Cardiac muscle cell (in vitro differentiated cells and primary cell): ENCODE data around the gene NTN4. TPM values are rescaled to one million over a fixed set of nuclear protein-coding genes. Genes with fewer than 3 reads are reported as not detected.
"Not testable (repeated sequence)": the region's sequence is repeated elsewhere in the genome, so short reads cannot be mapped to it uniquely, and the experiment has no call there.

Experiments used
- DNase-seq, 2 donors: peaks; one replicate each; pipeline versions ENCODE4 v3.0.0 to v3.0.0-alpha.2; 2010 to 2017; ENCODE audit warnings: low read depth in 1 of 2, low spot score in 1 of 2
- H3K27ac ChIP-seq: fragments of 200-600 bp; sonication (generic); 2 replicates; pipeline ENCODE4 v1.5.1; 2016
- H3K27me3 ChIP-seq: fragments of 200-600 bp; sonication (generic); 2 replicates; pipeline ENCODE4 v1.6.0; 2016; ENCODE audit warnings: control low read depth
- H3K36me3 ChIP-seq: fragments of 200-600 bp; sonication (generic); 2 replicates; pipeline ENCODE4 v1.5.1; 2016; ENCODE audit warnings: control low read depth
- H3K4me1 ChIP-seq: fragments of 200-600 bp; sonication (generic); 2 replicates; pipeline ENCODE4 v1.8.1; 2017; ENCODE audit warnings: low read depth, mild to moderate bottlenecking, mixed run types
- H3K4me3 ChIP-seq: fragments of 200-600 bp; sonication (generic); 2 replicates; pipeline ENCODE4 v1.5.1; 2016; ENCODE audit warnings: mild to moderate bottlenecking
- H3K9me3 ChIP-seq: fragments of 200-600 bp; sonication (generic); 2 replicates; pipeline ENCODE4 v1.5.1; 2017; ENCODE audit warnings: low read depth, mild to moderate bottlenecking, control low read depth
- CTCF ChIP-seq: IDR thresholded peaks from 2 replicates; pipeline ENCODE4 v1.5.1; 2012; ENCODE audit warnings: low read depth, mild to moderate bottlenecking, low read length
- polyA plus RNA-seq: library from polyadenylated mRNA; unstranded; fragments of >200 nt; fragmentation: Nextera tagmentation; extraction: Ambion mirVana; gene quantifications from 2 replicates; pipeline ENCODE4 v1.2.1, GENCODE V29; 2016
- total RNA-seq: library from RNA; depleted of rRNA; stranded (reverse); fragments of >200 nt; gene quantifications from 2 replicates; pipeline ENCODE4 v1.2.3, GENCODE V29; 2016

The NTN4 gene
- total and polyA plus RNA-seq, 2 experiments from 2014 or later: 0.86 to 1.4 TPM

- no peaks in the 10 kb centered on the region for H3K9me3 ChIP-seq
- H3K4me3 ChIP-seq: no peak overlapping the region
- DNase-seq: no peak
- no peak for TF ChIP-seq CTCF
- H3K27ac ChIP-seq: no peak overlapping the region
- H3K4me1 ChIP-seq: no peaks in the 10 kb centered on the region
- peaks cover 16% of the 10 kb centered on the region for H3K27me3 ChIP-seq
- H3K36me3 ChIP-seq: no peaks in the 10 kb centered on the region
Observed at GRCh38 chr12:95622879-95623278, 167.7 kb downstream of the NTN4 start.

- TF ChIP-seq CTCF: no peak
- Histone ChIP-seq H3K27ac (no peak overlapping the region), H3K4me1 (no peaks in the 10 kb centered on the region), H3K27me3 (peaks cover 16% of the 10 kb centered on the region), H3K4me3 (no peak overlapping the region), H3K9me3 (no peaks in the 10 kb centered on the region), H3K36me3 (no peaks in the 10 kb centered on the region)
- no peak for DNase-seq
Observed at GRCh38 chr12:95621725-95622124, 168.8 kb downstream of the NTN4 start.

GRCh38 chr12:95620171-95620570, 170.4 kb downstream of the NTN4 start:
- H3K27me3 ChIP-seq: peaks cover 16% of the 10 kb centered on the region
- TF ChIP-seq CTCF: no peak
- DNase-seq: no peak
- H3K4me1 ChIP-seq: no peaks in the 10 kb centered on the region
- no peak overlapping the region for H3K4me3 ChIP-seq
- no peaks in the 10 kb centered on the region for H3K9me3 ChIP-seq
- H3K27ac ChIP-seq: no peak overlapping the region
- H3K36me3 ChIP-seq: no peaks in the 10 kb centered on the region

- not testable (repeated sequence) for H3K4me3 ChIP-seq, DNase-seq, H3K27me3 ChIP-seq, H3K27ac ChIP-seq, H3K4me1 ChIP-seq, H3K9me3 ChIP-seq, H3K36me3 ChIP-seq
Observed at GRCh38 chr12:95616470-95616869, 174.1 kb downstream of the NTN4 start.

GRCh38 chr12:95615749-95616148, 174.8 kb downstream of the NTN4 start:
- Histone ChIP-seq H3K27me3 (peaks cover 4% of the 10 kb centered on the region), H3K4me3 (no peak overlapping the region), H3K27ac (no peak overlapping the region), H3K9me3 (no peaks in the 10 kb centered on the region), H3K4me1 (no peaks in the 10 kb centered on the region), H3K36me3 (no peaks in the 10 kb centered on the region)
- no peak for DNase-seq
- no peak for TF ChIP-seq CTCF

GRCh38 chr12:95614390-95614982, 176.1 kb downstream of the NTN4 start:
- Histone ChIP-seq H3K27ac (no peak overlapping the region), H3K27me3 (no peaks in the 10 kb centered on the region), H3K4me1 (no peaks in the 10 kb centered on the region), H3K9me3 (no peaks in the 10 kb centered on the region), H3K36me3 (no peaks in the 10 kb centered on the region), H3K4me3 (no peak overlapping the region)
- peak in 1 of 2 donors; percentile 44 for DNase-seq
- no peak for TF ChIP-seq CTCF
